Fibroblast of lung (primary cell): ENCODE results near the gene ICE1. TPM values are rescaled to one million over a fixed set of nuclear protein-coding genes. Genes with fewer than 3 reads are reported as not detected.

Experiments
- DNase-seq, 2 donors: peaks; one replicate each; pipeline versions ENCODE4 v3.0.0 to v3.0.0-alpha.2; 2010; ENCODE audit warnings: low read depth in 2 of 2
- H2AFZ ChIP-seq: 2 replicates; pipeline ENCODE4 v1.5.1; 2012; ENCODE audit warnings: low read length, control low read depth, inconsistent platforms
- H3K27ac ChIP-seq: 2 replicates; pipeline ENCODE4 v1.5.1; 2011; ENCODE audit warnings: low read length, control low read depth; ENCODE audit not compliant: insufficient read depth
- H3K27me3 ChIP-seq: 2 replicates; pipeline ENCODE4 v1.5.1; 2011; ENCODE audit warnings: mild to moderate bottlenecking, low read length; ENCODE audit not compliant: control insufficient read depth, insufficient read depth
- H3K36me3 ChIP-seq: 2 replicates; pipeline ENCODE4 v1.5.1; 2011; ENCODE audit warnings: low read length; ENCODE audit not compliant: control insufficient read depth, insufficient read depth
- H3K4me1 ChIP-seq: 2 replicates; pipeline ENCODE4 v1.5.1; 2011; ENCODE audit warnings: low read length; ENCODE audit not compliant: control insufficient read depth, insufficient read depth; ENCODE audit errors: extremely low read depth
- H3K4me2 ChIP-seq: 2 replicates; pipeline ENCODE4 v1.5.1; 2011; ENCODE audit warnings: low read length, control low read depth; ENCODE audit not compliant: insufficient read depth; ENCODE audit errors: extremely low read depth
- H3K4me3 ChIP-seq, 4 experiments: fragments of 200-600 bp in 1 of 4; sonication (generic) in 1 of 4; replicated peaks in 1 of 4; 2 replicates each; pipeline ENCODE4 v1.5.1; 2011 to 2016; ENCODE audit warnings: low read length in 4 of 4, low read depth in 3 of 4, mild to moderate bottlenecking in 3 of 4, control low read depth in 2 of 4, inconsistent platforms in 1 of 4, mixed read lengths in 1 of 4; ENCODE audit not compliant: insufficient read depth in 1 of 4; ENCODE audit errors: control extremely low read depth in 1 of 4
- H3K79me2 ChIP-seq: 2 replicates; pipeline ENCODE4 v1.5.1; 2012; ENCODE audit warnings: mild to moderate bottlenecking, low read length, inconsistent platforms; ENCODE audit not compliant: control insufficient read depth, insufficient read depth
- H3K9ac ChIP-seq: 2 replicates; pipeline ENCODE4 v1.5.1; 2011; ENCODE audit warnings: mild to moderate bottlenecking, low read length, control low read depth; ENCODE audit not compliant: insufficient read depth
- H3K9me3 ChIP-seq: 2 replicates; pipeline ENCODE4 v1.5.1; 2012; ENCODE audit warnings: low read depth, low read length; ENCODE audit not compliant: control insufficient read depth, insufficient read depth
- H4K20me1 ChIP-seq: 2 replicates; pipeline ENCODE4 v1.5.1; 2011; ENCODE audit warnings: low read length; ENCODE audit not compliant: control insufficient read depth, insufficient read depth; ENCODE audit errors: extremely low read depth
- EZH2 ChIP-seq: IDR thresholded peaks from 2 replicates; pipeline ENCODE4 v1.5.1; 2012; ENCODE audit warnings: low read length, control low read depth, mild to moderate bottlenecking; ENCODE audit errors: missing control alignments
- polyA plus RNA-seq, 2 donors: library from polyadenylated mRNA; depleted of rRNA in 1 of 2; stranded (reverse) in 1 of 2; unstranded in 1 of 2; fragments of >200 nt; gene quantifications; 2 replicates each; pipeline ENCODE4 v1.2.1, GENCODE V29; 2011 to 2012; ENCODE audit warnings: missing spikeins in 1 of 2
- total RNA-seq: library from RNA; depleted of rRNA; stranded (reverse); fragments of >200 nt; gene quantifications from 2 replicates; pipeline ENCODE4 v1.2.1, GENCODE V29; 2014
- TF ChIP-seq, protein P1 (sequence below), 2 donors: IDR thresholded peaks in 1 of 2; conservative IDR thresholded peaks in 1 of 2; 1 replicate in 1 of 2; 2 replicates in 1 of 2; pipeline ENCODE4 v1.5.1; 2011 to 2012; ENCODE audit warnings: low read length in 2 of 2, control low read depth in 1 of 2, inconsistent platforms in 1 of 2, low read depth in 1 of 2, mild to moderate bottlenecking in 1 of 2

Gene ICE1
- total and polyA plus RNA-seq, 2 donors (not counting 1 experiment from before 2014, with no cell fraction given), result 17.6 to 24.4 TPM

DNA sequence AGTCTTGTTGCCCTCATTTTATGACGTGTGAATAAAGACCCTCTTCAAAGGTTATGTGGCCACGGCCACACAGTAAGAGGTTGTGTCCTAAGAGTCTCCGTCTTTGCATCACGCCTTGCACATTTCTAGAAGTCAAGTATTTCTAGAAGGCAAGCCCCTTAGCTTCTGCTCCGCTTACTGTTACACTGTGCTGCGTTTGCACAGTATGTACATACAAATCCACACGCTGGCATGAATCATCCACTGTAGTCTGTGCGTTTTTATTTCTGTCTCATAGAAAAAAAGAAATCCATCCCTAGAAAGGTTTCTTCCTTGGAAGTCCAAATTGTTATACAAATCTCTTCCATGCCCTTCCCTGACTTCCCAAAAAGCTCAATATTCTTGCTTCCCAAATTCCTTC is 21.4 kb upstream of the ICE1 start:
- TF ChIP-seq EZH2, result no peak
- TF ChIP-seq, protein P1, sequence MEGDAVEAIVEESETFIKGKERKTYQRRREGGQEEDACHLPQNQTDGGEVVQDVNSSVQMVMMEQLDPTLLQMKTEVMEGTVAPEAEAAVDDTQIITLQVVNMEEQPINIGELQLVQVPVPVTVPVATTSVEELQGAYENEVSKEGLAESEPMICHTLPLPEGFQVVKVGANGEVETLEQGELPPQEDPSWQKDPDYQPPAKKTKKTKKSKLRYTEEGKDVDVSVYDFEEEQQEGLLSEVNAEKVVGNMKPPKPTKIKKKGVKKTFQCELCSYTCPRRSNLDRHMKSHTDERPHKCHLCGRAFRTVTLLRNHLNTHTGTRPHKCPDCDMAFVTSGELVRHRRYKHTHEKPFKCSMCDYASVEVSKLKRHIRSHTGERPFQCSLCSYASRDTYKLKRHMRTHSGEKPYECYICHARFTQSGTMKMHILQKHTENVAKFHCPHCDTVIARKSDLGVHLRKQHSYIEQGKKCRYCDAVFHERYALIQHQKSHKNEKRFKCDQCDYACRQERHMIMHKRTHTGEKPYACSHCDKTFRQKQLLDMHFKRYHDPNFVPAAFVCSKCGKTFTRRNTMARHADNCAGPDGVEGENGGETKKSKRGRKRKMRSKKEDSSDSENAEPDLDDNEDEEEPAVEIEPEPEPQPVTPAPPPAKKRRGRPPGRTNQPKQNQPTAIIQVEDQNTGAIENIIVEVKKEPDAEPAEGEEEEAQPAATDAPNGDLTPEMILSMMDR (conservative IDR thresholded peaks at IDR 0.05 in 1 of 2, IDR thresholded peaks at IDR 0.05 in 1 of 2; ENCODE audit: low read depth in 1 of 2, low read length in 2 of 2), result no peak
- Histone ChIP-seq H3K27me3 (no peaks in the 10 kb centered on the region), H3K4me2 (no peak overlapping the region), H3K36me3 (no peaks in the 10 kb centered on the region), H3K79me2 (no peaks in the 10 kb centered on the region), H3K9me3 (no peaks in the 10 kb centered on the region), H3K4me1 (no peaks in the 10 kb centered on the region), H4K20me1 (no peaks in the 10 kb centered on the region), H2AFZ (no peak overlapping the region), H3K4me3 (no peak overlapping the region), H3K27ac (no peak overlapping the region), H3K9ac (no peak overlapping the region)
- no peak for DNase-seq

DNA sequence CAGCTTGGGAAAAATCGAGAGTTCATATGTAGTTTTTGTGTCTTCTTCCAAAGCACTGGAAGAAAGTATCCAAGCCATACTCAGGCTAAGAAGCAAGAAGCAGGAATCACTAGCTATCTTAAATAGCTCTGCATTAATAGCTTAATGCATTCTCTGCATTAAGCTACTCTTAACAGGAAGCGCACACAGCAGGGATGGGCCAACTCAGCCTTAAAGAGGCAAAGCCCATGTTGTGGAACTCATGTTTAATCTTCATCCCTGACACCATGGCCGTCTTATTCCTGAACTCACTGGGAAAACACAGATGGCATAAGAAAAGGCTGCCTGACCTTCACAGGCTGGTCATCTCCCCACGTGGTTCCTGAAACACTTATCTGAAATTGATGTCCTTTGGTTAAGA is 18.7 kb upstream of the ICE1 start:
- TF ChIP-seq EZH2, result no peak
- no peak for DNase-seq
- Histone ChIP-seq H3K79me2 (no peaks in the 10 kb centered on the region), H3K4me3 (no peak overlapping the region), H3K27ac (no peak overlapping the region), H2AFZ (no peak overlapping the region), H3K9ac (no peak overlapping the region), H3K4me1 (no peaks in the 10 kb centered on the region), H3K27me3 (no peaks in the 10 kb centered on the region), H3K4me2 (no peak overlapping the region), H3K36me3 (no peaks in the 10 kb centered on the region), H3K9me3 (no peaks in the 10 kb centered on the region), H4K20me1 (no peaks in the 10 kb centered on the region)

DNA sequence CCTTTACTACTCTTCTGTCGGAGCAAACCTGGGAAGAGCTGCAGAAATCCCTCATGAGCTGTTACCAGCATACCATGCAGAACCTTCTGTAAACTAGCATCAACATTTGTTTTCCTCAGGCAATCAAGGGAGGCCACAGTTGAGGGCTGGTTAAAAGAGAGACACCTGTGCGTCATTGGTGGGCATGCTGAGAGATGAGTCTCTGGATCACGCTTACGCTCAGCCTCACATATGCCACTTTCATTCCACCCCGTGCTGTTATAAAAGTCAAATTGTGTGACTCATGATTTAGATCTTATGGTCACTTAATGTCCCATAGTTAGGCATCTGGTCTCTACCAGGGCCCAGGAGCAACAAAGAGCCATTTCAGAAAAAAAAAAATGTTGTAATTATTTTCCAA is 18.1 kb upstream of the ICE1 start:
- H3K9ac ChIP-seq, result no peak overlapping the region
- no peaks in the 10 kb centered on the region for H3K79me2 ChIP-seq
- H3K27ac ChIP-seq, result no peak overlapping the region
- no peak overlapping the region for H3K4me3 ChIP-seq
- H3K4me1 ChIP-seq, result no peaks in the 10 kb centered on the region
- H2AFZ ChIP-seq, result no peak overlapping the region
- no peak overlapping the region for H3K4me2 ChIP-seq
- DNase-seq, result no peak
- H4K20me1 ChIP-seq, result no peaks in the 10 kb centered on the region
- H3K27me3 ChIP-seq, result no peaks in the 10 kb centered on the region
- H3K9me3 ChIP-seq, result no peaks in the 10 kb centered on the region
- TF ChIP-seq, protein P1 (conservative IDR thresholded peaks at IDR 0.05 in 1 of 2, IDR thresholded peaks at IDR 0.05 in 1 of 2; ENCODE audit: low read depth in 1 of 2, low read length in 2 of 2), result no peak
- no peak for TF ChIP-seq EZH2
- H3K36me3 ChIP-seq, result no peaks in the 10 kb centered on the region
